ENCODE measurements around the gene GUCD1. TPM values are rescaled to one million over a fixed set of nuclear protein-coding genes. Genes with fewer than 3 reads are reported as not detected.

GUCD1 gene
- total RNA-seq, 1 experiment from 2014 or later: 48.7 TPM

- no peaks in the 10 kb centered on the region for H3K4me1 ChIP-seq (ENCODE audit: control insufficient read depth in 1 of 2, insufficient read depth in 2 of 2, low read length in 2 of 2)
- no peaks in the 10 kb centered on the region for H3K27me3 ChIP-seq (ENCODE audit: insufficient read depth, low read length)
- RAD21 ChIA-PET (ENCODE audit: low non-redundant PET in 1 of 2, low total read pairs in 2 of 2, uncharacterized antibody in 2 of 2, unreplicated experiment in 2 of 2): no interaction called here
- H3K9me3 ChIP-seq (ENCODE audit: control insufficient read depth in 1 of 2, insufficient read depth in 1 of 2, low read depth in 1 of 2, low read length in 2 of 2): no peaks in the 10 kb centered on the region
- no peak overlapping the region for H3K9ac ChIP-seq (ENCODE audit: low read length)
- no peak overlapping the region for H3K27ac ChIP-seq (ENCODE audit: low read depth, low read length)
- intact Hi-C loops (cut with micrococcal nuclease): no loop called here
- TF ChIP-seq, protein P1, sequence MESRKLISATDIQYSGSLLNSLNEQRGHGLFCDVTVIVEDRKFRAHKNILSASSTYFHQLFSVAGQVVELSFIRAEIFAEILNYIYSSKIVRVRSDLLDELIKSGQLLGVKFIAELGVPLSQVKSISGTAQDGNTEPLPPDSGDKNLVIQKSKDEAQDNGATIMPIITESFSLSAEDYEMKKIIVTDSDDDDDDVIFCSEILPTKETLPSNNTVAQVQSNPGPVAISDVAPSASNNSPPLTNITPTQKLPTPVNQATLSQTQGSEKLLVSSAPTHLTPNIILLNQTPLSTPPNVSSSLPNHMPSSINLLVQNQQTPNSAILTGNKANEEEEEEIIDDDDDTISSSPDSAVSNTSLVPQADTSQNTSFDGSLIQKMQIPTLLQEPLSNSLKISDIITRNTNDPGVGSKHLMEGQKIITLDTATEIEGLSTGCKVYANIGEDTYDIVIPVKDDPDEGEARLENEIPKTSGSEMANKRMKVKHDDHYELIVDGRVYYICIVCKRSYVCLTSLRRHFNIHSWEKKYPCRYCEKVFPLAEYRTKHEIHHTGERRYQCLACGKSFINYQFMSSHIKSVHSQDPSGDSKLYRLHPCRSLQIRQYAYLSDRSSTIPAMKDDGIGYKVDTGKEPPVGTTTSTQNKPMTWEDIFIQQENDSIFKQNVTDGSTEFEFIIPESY (IDR thresholded peaks at IDR 0.05; ENCODE audit: extremely low read depth, insufficient replicate concordance, low read length): no peak
- TF ChIP-seq MAX (IDR thresholded peaks at IDR 0.05) (no peak), EZH2phosphoT487 (IDR thresholded peaks at IDR 0.05; ENCODE audit: borderline replicate concordance) (no peak), ATF3 (IDR thresholded peaks at IDR 0.05) (no peak), SP1 (IDR thresholded peaks at IDR 0.05; ENCODE audit: low read depth) (no peak), TCF7L2 (IDR thresholded peaks at IDR 0.05; ENCODE audit: borderline replicate concordance, extremely low read depth, insufficient read depth, insufficient read length) (no peak), SRF (IDR thresholded peaks at IDR 0.05; ENCODE audit: low read depth) (no peak), POLR2A (IDR thresholded peaks at IDR 0.05; ENCODE audit: borderline replicate concordance, extremely low read depth, insufficient read depth, insufficient read length) (no peak), ZNF274 (IDR thresholded peaks at IDR 0.05; ENCODE audit: low read depth, low read length) (no peak), EZH2 (IDR thresholded peaks at IDR 0.05) (no peak), YY1 (IDR thresholded peaks at IDR 0.05; ENCODE audit: extremely low read depth, insufficient replicate concordance, low read depth, low read length) (no peak), EGR1 (IDR thresholded peaks at IDR 0.05; ENCODE audit: low read depth) (no peak), POLR2AphosphoS5 (IDR thresholded peaks at IDR 0.05; ENCODE audit: low read depth, low read length) (no peak), CEBPB (IDR thresholded peaks at IDR 0.05; ENCODE audit: low read depth) (no peak), SIN3A (IDR thresholded peaks at IDR 0.05; ENCODE audit: low read depth) (no peak), CBX3 (IDR thresholded peaks at IDR 0.05; ENCODE audit: low read depth) (no peak)
- TF ChIP-seq, protein P2, sequence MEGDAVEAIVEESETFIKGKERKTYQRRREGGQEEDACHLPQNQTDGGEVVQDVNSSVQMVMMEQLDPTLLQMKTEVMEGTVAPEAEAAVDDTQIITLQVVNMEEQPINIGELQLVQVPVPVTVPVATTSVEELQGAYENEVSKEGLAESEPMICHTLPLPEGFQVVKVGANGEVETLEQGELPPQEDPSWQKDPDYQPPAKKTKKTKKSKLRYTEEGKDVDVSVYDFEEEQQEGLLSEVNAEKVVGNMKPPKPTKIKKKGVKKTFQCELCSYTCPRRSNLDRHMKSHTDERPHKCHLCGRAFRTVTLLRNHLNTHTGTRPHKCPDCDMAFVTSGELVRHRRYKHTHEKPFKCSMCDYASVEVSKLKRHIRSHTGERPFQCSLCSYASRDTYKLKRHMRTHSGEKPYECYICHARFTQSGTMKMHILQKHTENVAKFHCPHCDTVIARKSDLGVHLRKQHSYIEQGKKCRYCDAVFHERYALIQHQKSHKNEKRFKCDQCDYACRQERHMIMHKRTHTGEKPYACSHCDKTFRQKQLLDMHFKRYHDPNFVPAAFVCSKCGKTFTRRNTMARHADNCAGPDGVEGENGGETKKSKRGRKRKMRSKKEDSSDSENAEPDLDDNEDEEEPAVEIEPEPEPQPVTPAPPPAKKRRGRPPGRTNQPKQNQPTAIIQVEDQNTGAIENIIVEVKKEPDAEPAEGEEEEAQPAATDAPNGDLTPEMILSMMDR (IDR thresholded peaks at IDR 0.05 in 2 of 3, conservative IDR thresholded peaks at IDR 0.05 in 1 of 3; ENCODE audit: borderline replicate concordance in 1 of 3, insufficient read depth in 1 of 3, low read depth in 2 of 3, low read length in 2 of 3): no peak
- TF ChIP-seq, protein P3, sequence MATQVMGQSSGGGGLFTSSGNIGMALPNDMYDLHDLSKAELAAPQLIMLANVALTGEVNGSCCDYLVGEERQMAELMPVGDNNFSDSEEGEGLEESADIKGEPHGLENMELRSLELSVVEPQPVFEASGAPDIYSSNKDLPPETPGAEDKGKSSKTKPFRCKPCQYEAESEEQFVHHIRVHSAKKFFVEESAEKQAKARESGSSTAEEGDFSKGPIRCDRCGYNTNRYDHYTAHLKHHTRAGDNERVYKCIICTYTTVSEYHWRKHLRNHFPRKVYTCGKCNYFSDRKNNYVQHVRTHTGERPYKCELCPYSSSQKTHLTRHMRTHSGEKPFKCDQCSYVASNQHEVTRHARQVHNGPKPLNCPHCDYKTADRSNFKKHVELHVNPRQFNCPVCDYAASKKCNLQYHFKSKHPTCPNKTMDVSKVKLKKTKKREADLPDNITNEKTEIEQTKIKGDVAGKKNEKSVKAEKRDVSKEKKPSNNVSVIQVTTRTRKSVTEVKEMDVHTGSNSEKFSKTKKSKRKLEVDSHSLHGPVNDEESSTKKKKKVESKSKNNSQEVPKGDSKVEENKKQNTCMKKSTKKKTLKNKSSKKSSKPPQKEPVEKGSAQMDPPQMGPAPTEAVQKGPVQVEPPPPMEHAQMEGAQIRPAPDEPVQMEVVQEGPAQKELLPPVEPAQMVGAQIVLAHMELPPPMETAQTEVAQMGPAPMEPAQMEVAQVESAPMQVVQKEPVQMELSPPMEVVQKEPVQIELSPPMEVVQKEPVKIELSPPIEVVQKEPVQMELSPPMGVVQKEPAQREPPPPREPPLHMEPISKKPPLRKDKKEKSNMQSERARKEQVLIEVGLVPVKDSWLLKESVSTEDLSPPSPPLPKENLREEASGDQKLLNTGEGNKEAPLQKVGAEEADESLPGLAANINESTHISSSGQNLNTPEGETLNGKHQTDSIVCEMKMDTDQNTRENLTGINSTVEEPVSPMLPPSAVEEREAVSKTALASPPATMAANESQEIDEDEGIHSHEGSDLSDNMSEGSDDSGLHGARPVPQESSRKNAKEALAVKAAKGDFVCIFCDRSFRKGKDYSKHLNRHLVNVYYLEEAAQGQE (IDR thresholded peaks at IDR 0.05; ENCODE audit: low read depth): no peak
- H2AFZ ChIP-seq (ENCODE audit: low read depth, low read length, poor library complexity, severe bottlenecking): no peak overlapping the region
- no peak overlapping the region for H3K4me2 ChIP-seq (ENCODE audit: low read length)
- DNase-seq (ENCODE audit: low read depth, low spot score) (no peak), ATAC-seq (no peak)
- H3K79me2 ChIP-seq (ENCODE audit: insufficient read depth, low read length): no peaks in the 10 kb centered on the region
- H3K9me2 ChIP-seq (ENCODE audit: insufficient read depth): no peaks in the 10 kb centered on the region
- no peaks in the 10 kb centered on the region for H4K20me1 ChIP-seq (ENCODE audit: insufficient read depth)
- POLR2A ChIA-PET: no interaction called here
- CTCF ChIA-PET: no interaction called here
- no peak overlapping the region for H3K4me3 ChIP-seq (replicated peaks in 1 of 2; ENCODE audit: low read depth in 1 of 2, low read length in 2 of 2)
- no peaks in the 10 kb centered on the region for H3K36me3 ChIP-seq (ENCODE audit: control insufficient read depth in 1 of 2, insufficient read depth in 2 of 2, low read length in 2 of 2)
- no TSS peak for BruUV-seq (replicated peaks)
Measured at GRCh38 chr22:24492391-24492790, 62.5 kb downstream of the GUCD1 start.
